Spinal cord (tissue), 10 donors: ENCODE data around the gene PPARGC1A. TPM values are rescaled to one million over a fixed set of nuclear protein-coding genes. Genes with fewer than 3 reads are reported as not detected.

ENCODE experiments used
- DNase-seq, 6 donors: peaks; one replicate each; pipeline versions ENCODE4 v3.0.0 to v3.0.0-alpha.2; 2013 to 2015; ENCODE audit warnings: low spot score in 6 of 6, low read depth in 4 of 6
- H3K27ac ChIP-seq: one replicate; pipeline ENCODE4 v1.5.1; 2013; ENCODE audit warnings: low read depth, low read length, control low read depth
- H3K27me3 ChIP-seq: one replicate; pipeline ENCODE4 v1.6.1; 2013; ENCODE audit warnings: low read length; ENCODE audit not compliant: control insufficient read depth, insufficient read depth
- H3K36me3 ChIP-seq: one replicate; pipeline ENCODE4 v1.6.1; 2013; ENCODE audit warnings: low read length; ENCODE audit not compliant: control insufficient read depth, insufficient read depth
- H3K4me1 ChIP-seq: one replicate; pipeline ENCODE4 v1.6.1; 2013; ENCODE audit warnings: low read length; ENCODE audit not compliant: control insufficient read depth, insufficient read depth
- H3K4me3 ChIP-seq: one replicate; pipeline ENCODE4 v1.5.1; 2013; ENCODE audit warnings: low read depth, low read length, control low read depth
- H3K9me3 ChIP-seq: one replicate; pipeline ENCODE4 v1.6.1; 2013; ENCODE audit warnings: low read length; ENCODE audit not compliant: control insufficient read depth, insufficient read depth
- WGBS: methylation state at CpG from one replicate; pipeline ENCODE4 v1.1.5; 2013; ENCODE audit warnings: missing lambda C conversion rate; ENCODE audit not compliant: insufficient coverage; 5-methylcytosine and 5-hydroxymethylcytosine counted together
- polyA plus RNA-seq, 2 donors: library from polyadenylated mRNA; unstranded; fragments of 120-200 nt; gene quantifications; one replicate each; pipeline ENCODE4 v1.2.1, GENCODE V29; 2013; ENCODE audit not compliant: insufficient read length in 2 of 2
- total RNA-seq, 2 donors: library from RNA; depleted of rRNA in 1 of 2; stranded (reverse); fragments of 120-200 nt in 1 of 2; fragments of >200 nt in 1 of 2; gene quantifications; one replicate each; pipeline versions ENCODE4 v1.2.3 to v1.2.4, GENCODE V29; 2013 to 2014
- donor health status: healthy.

Gene PPARGC1A
- total and polyA plus RNA-seq, 4 donors, result 12.2 to 18.9 (median 15.0) TPM

DNA sequence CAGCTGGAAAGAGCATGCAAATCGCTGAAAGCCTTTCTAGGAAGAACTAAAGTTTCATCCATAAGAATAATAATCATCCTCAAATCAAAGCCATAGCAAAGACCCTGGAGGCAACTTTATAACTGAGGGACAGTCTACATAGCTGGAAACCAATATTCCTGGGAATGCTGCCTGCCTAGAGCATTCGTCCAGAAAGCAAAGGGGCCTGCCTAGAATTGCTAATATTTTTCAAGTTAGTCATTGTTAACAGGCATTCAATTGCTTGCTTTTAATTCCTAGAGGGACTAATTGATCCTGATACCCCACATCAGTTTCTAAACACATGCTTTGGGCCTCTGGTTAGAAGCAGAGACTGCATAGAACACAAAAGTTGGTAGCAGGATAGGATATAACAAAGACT lies 4.2 kb upstream of the PPARGC1A start:
- Histone ChIP-seq H3K4me3 (no peak overlapping the region), H3K27me3 (no peaks in the 10 kb centered on the region), H3K4me1 (peaks cover 6% of the 10 kb centered on the region), H3K27ac (no peak overlapping the region), H3K9me3 (no peaks in the 10 kb centered on the region), H3K36me3 (no peaks in the 10 kb centered on the region)
- no peak for DNase-seq
- 40% methylated on average over 1 of the region's 2 CpGs for WGBS

- WGBS, result no CpG with 5 or more reads among the region's 1 CpG
- H3K9me3 ChIP-seq, result no peaks in the 10 kb centered on the region
- H3K27ac ChIP-seq, result no peak overlapping the region
- no peak for DNase-seq
- no peaks in the 10 kb centered on the region for H3K27me3 ChIP-seq
- H3K4me3 ChIP-seq, result peak overlapping the region; percentile 60
- peaks cover 11% of the 10 kb centered on the region for H3K4me1 ChIP-seq
- H3K36me3 ChIP-seq, result no peaks in the 10 kb centered on the region
These were observed 1.2 kb upstream of the PPARGC1A start for GRCh38 chr4:23891064-23891421.

- 20% methylated on average over 2 of the region's 9 CpGs for WGBS
- Histone ChIP-seq H3K27ac (peak overlapping the region; percentile 83), H3K4me1 (peaks cover 11% of the 10 kb centered on the region), H3K27me3 (no peaks in the 10 kb centered on the region), H3K9me3 (no peaks in the 10 kb centered on the region), H3K4me3 (peak overlapping the region; percentile 60), H3K36me3 (no peaks in the 10 kb centered on the region)
- DNase-seq, result peak in 3 of 6 donors; percentile 17 to 50 (median 49)
These were observed 669 bp upstream of the PPARGC1A start for GRCh38 chr4:23890369-23891063.

GRCh38 chr4:23889391-23889790 lies 456 bp downstream of the PPARGC1A start:
- WGBS, result no CpG with 5 or more reads among the region's 3 CpGs
- DNase-seq, result no peak
- Histone ChIP-seq H3K27ac (peak overlapping the region; percentile 83), H3K4me1 (peaks cover 11% of the 10 kb centered on the region), H3K9me3 (no peaks in the 10 kb centered on the region), H3K27me3 (no peaks in the 10 kb centered on the region), H3K36me3 (no peaks in the 10 kb centered on the region), H3K4me3 (peak overlapping the region; percentile 60)

- H3K27ac ChIP-seq, result peak overlapping the region; percentile 83
- peak in 5 of 6 donors; percentile 33 to 81 (median 46) for DNase-seq
- WGBS, result 8% methylated on average over 23 of the region's 25 CpGs
- H3K4me1 ChIP-seq, result peaks cover 11% of the 10 kb centered on the region
- no peaks in the 10 kb centered on the region for H3K9me3 ChIP-seq
- no peaks in the 10 kb centered on the region for H3K27me3 ChIP-seq
- H3K36me3 ChIP-seq, result no peaks in the 10 kb centered on the region
- peak overlapping the region; percentile 60 for H3K4me3 ChIP-seq
These were observed 1.2 kb downstream of the PPARGC1A start for GRCh38 chr4:23888421-23889319.

DNA sequence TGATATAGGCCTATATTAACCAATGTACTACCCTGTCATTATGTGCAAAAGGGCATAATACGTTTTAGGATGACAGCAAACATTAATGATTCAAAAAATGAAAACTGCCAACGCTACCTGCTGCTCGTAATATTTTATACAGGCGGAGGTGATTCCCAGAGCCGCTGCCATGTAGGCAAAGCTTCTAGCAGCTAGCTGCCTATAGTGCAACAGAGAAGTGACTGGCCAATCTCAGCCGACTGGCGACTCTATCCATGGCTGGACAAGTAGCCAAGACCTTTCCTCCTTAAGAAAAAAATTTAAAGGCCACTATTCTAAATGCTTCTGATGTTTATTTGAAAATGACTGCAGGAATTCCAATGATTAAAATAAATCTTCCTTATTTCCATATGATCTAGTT lies 1.9 kb downstream of the PPARGC1A start:
- peak overlapping the region; percentile 60 for H3K4me3 ChIP-seq
- peak in 2 of 6 donors; percentile 18 to 33 for DNase-seq
- 72% methylated on average over 4 of the region's 7 CpGs for WGBS
- H3K36me3 ChIP-seq, result no peaks in the 10 kb centered on the region
- peak overlapping the region; percentile 83 for H3K27ac ChIP-seq
- H3K27me3 ChIP-seq, result no peaks in the 10 kb centered on the region
- H3K9me3 ChIP-seq, result no peaks in the 10 kb centered on the region
- H3K4me1 ChIP-seq, result peaks cover 11% of the 10 kb centered on the region

- Histone ChIP-seq H3K4me3 (no peak overlapping the region), H3K27ac (no peak overlapping the region), H3K27me3 (no peaks in the 10 kb centered on the region), H3K36me3 (no peaks in the 10 kb centered on the region), H3K4me1 (peaks cover 11% of the 10 kb centered on the region), H3K9me3 (no peaks in the 10 kb centered on the region)
- no CpG with 5 or more reads among the region's 3 CpGs for WGBS
- DNase-seq, result no peak
These were observed 2.7 kb downstream of the PPARGC1A start for GRCh38 chr4:23887173-23887572.

GRCh38 chr4:23885943-23886590 lies 3.8 kb downstream of the PPARGC1A start:
- H3K9me3 ChIP-seq, result no peaks in the 10 kb centered on the region
- H3K36me3 ChIP-seq, result no peaks in the 10 kb centered on the region
- no peak overlapping the region for H3K27ac ChIP-seq
- DNase-seq, result no peak
- H3K27me3 ChIP-seq, result no peaks in the 10 kb centered on the region
- H3K4me3 ChIP-seq, result no peak overlapping the region
- 87% methylated on average over 3 of the region's 6 CpGs for WGBS
- peaks cover 11% of the 10 kb centered on the region for H3K4me1 ChIP-seq

- WGBS, result 50% methylated on average over 1 of the region's 1 CpG
- no peaks in the 10 kb centered on the region for H3K9me3 ChIP-seq
- H3K4me3 ChIP-seq, result no peak overlapping the region
- H3K36me3 ChIP-seq, result no peaks in the 10 kb centered on the region
- DNase-seq, result no peak
- H3K4me1 ChIP-seq, result peaks cover 8% of the 10 kb centered on the region
- H3K27ac ChIP-seq, result no peak overlapping the region
- H3K27me3 ChIP-seq, result no peaks in the 10 kb centered on the region
These were observed 5.1 kb downstream of the PPARGC1A start for GRCh38 chr4:23884741-23885140.
